Body of pancreas (tissue), 4 donors: ENCODE data around the gene DRC7. TPM values are rescaled to one million over a fixed set of nuclear protein-coding genes. Genes with fewer than 3 reads are reported as not detected.
A peak's percentile ranks its signal among the peaks of the same experiment; 100 is the strongest.

Experiments
- ATAC-seq: fragments of 150-250 bp; one replicate; pipeline ENCODE4 v1.9.1; 2016
- DNase-seq, 4 donors: peaks; one replicate each; pipeline ENCODE4 v3.0.0-alpha.2; 2019
- H3K27ac ChIP-seq, 4 donors: fragments of 200-600 bp; sonication (generic); 1 replicate in 3 of 4; 2 replicates in 1 of 4; pipeline versions ENCODE4 v1.5.1 to v1.6.1; 2016 to 2019; ENCODE audit warnings: mild to moderate bottlenecking in 1 of 4, mixed read lengths in 1 of 4, moderate library complexity in 1 of 4
- H3K27me3 ChIP-seq, 2 donors: fragments of 200-600 bp; sonication (generic); one replicate each; pipeline ENCODE4 v1.6.0; 2016; ENCODE audit warnings: mild to moderate bottlenecking in 1 of 2
- H3K36me3 ChIP-seq, 2 donors: fragments of 200-600 bp; sonication (generic); replicated peaks in 1 of 2; 2 replicates each; pipeline ENCODE4 v1.5.1; 2016; ENCODE audit warnings: low read depth in 2 of 2; ENCODE audit not compliant: insufficient read depth in 1 of 2
- H3K4me1 ChIP-seq: fragments of 200-600 bp; sonication (generic); one replicate; pipeline ENCODE4 v1.6.0; 2016
- H3K4me3 ChIP-seq, 2 donors: fragments of 200-600 bp; sonication (generic); 1 replicate in 1 of 2; 2 replicates in 1 of 2; pipeline ENCODE4 v1.5.1; 2016 to 2019
- H3K9me3 ChIP-seq, 3 donors: fragments of 200-600 bp; sonication (generic); 1 replicate in 2 of 3; 2 replicates in 1 of 3; pipeline ENCODE4 v1.5.1; 2016
- CTCF ChIP-seq, 7 experiments: fragments of 450-650 bp in 4 of 7; fragments of 200-600 bp in 3 of 7; sonication (generic) in 3 of 7; IDR thresholded peaks; one replicate each; pipeline ENCODE4 v1.5.1; 2016 to 2019; ENCODE audit warnings: antibody characterized with exemption in 7 of 7
- POLR2A ChIP-seq, 3 donors: fragments of 450-650 bp; IDR thresholded peaks; one replicate each; pipeline ENCODE4 v1.6.1; 2016; ENCODE audit warnings: antibody characterized with exemption in 3 of 3, mild to moderate bottlenecking in 2 of 3
- WGBS, 2 donors: methylation state at CpG; one replicate each; pipeline ENCODE4 v1.1.5; 2017; 5-methylcytosine and 5-hydroxymethylcytosine counted together
- intact Hi-C: fragments of 100-400 bp; cut with DNase I; formaldehyde crosslinking; loops from one replicate; pipeline ENCODE4 v1.15.1; 2023
- total RNA-seq, 2 donors: library from RNA; depleted of rRNA; stranded (reverse); fragments of >200 nt; gene quantifications; one replicate each; pipeline ENCODE4 v1.1.0, GENCODE V29; 2016

DRC7 gene
- total RNA-seq, 2 donors from 2014 or later: 1.3 TPM; not detected in 1

GRCh38 chr16:57689762-57690558, 4.6 kb upstream of the DRC7 start:
- Histone ChIP-seq H3K36me3 (no peaks in the 10 kb centered on the region), H3K27ac (peak overlapping the region; percentile 23 to 56 (median 45)), H3K4me3 (no peak overlapping the region), H3K4me1 (peaks cover 47% of the 10 kb centered on the region), H3K9me3 (no peaks in the 10 kb centered on the region), H3K27me3 (no peaks in the 10 kb centered on the region)
- 54 to 79% methylated on average over 11 to 13 of the region's 13 CpGs for WGBS, 2 donors
- ATAC-seq (no peak), DNase-seq (no peak)
- intact Hi-C loops: no loop called here
- no peak for TF ChIP-seq POLR2A (IDR thresholded peaks at IDR 0.05)
- TF ChIP-seq CTCF (IDR thresholded peaks at IDR 0.05): no peak

- no peak for DNase-seq
Observed at GRCh38 chr16:57690782-57691471, 3.7 kb upstream of the DRC7 start.

GRCh38 chr16:57692636-57693035, 2.0 kb upstream of the DRC7 start:
- Histone ChIP-seq H3K27ac (no peak overlapping the region), H3K4me1 (peaks cover 54% of the 10 kb centered on the region), H3K9me3 (no peaks in the 10 kb centered on the region), H3K4me3 (no peak overlapping the region), H3K27me3 (no peaks in the 10 kb centered on the region), H3K36me3 (no peaks in the 10 kb centered on the region)
- DNase-seq (no peak), ATAC-seq (no peak)
- intact Hi-C loops: no loop called here
- WGBS, 2 donors: 58 to 90% methylated on average over 2 of the region's 2 CpGs
- TF ChIP-seq POLR2A (IDR thresholded peaks at IDR 0.05) (no peak), CTCF (IDR thresholded peaks at IDR 0.05) (no peak)

More at GRCh38 chr16:57690782-57691471, 3.7 kb upstream of the DRC7 start:
- intact Hi-C loops: no loop called here
- WGBS, 2 donors: 70 to 73% methylated on average over 3 to 4 of the region's 4 CpGs
- H3K36me3 ChIP-seq: no peaks in the 10 kb centered on the region
- no peaks in the 10 kb centered on the region for H3K9me3 ChIP-seq
- TF ChIP-seq CTCF (IDR thresholded peaks at IDR 0.05): no peak
- no peak for TF ChIP-seq POLR2A (IDR thresholded peaks at IDR 0.05)
- no peak for ATAC-seq
- H3K27ac ChIP-seq: no peak overlapping the region
- peaks cover 54% of the 10 kb centered on the region for H3K4me1 ChIP-seq
- no peak overlapping the region for H3K4me3 ChIP-seq
- no peaks in the 10 kb centered on the region for H3K27me3 ChIP-seq

- no peak for DNase-seq
- H3K4me3 ChIP-seq: no peak overlapping the region
- H3K27ac ChIP-seq: peak overlapping the region in 2 of 4 donors; percentile 82 to 92
- no peaks in the 10 kb centered on the region for H3K36me3 ChIP-seq
- 72 to 74% methylated on average over 4 of the region's 4 CpGs for WGBS, 2 donors
- H3K4me1 ChIP-seq: peaks cover 56% of the 10 kb centered on the region
- no peaks in the 10 kb centered on the region for H3K27me3 ChIP-seq
- TF ChIP-seq CTCF (IDR thresholded peaks at IDR 0.05) (no peak), POLR2A (IDR thresholded peaks at IDR 0.05) (no peak)
- intact Hi-C loops: no loop called here
- no peaks in the 10 kb centered on the region for H3K9me3 ChIP-seq
- ATAC-seq: no peak
Observed at GRCh38 chr16:57693550-57693949, 1.1 kb upstream of the DRC7 start.
